HepG2 (cell line): ENCODE measurements around the gene FKBP5. TPM values are rescaled to one million over a fixed set of nuclear protein-coding genes. Genes with fewer than 3 reads are reported as not detected.
A peak's percentile ranks its signal among the peaks of the same experiment; 100 is the strongest.

Experiments
- MAF1 ChIP-seq: sonication (generic); formaldehyde crosslinking; IDR thresholded peaks from 2 replicates; pipeline ENCODE4 v1.5.0; 2020; ENCODE audit warnings: missing genetic modification reagents, borderline replicate concordance
- ZNF10 ChIP-seq: sonication (generic); formaldehyde crosslinking; IDR thresholded peaks from 2 replicates; pipeline ENCODE4 v1.4.0; 2020; ENCODE audit warnings: mild to moderate bottlenecking, low read depth, missing genetic modification reagents, borderline replicate concordance
- ZNF282 ChIP-seq: fragments of 450-650 bp; IDR thresholded peaks from 2 replicates; pipeline ENCODE4 v1.6.1; 2018; ENCODE audit not compliant: partially characterized antibody
- ZNF343 ChIP-seq: sonication (generic); formaldehyde crosslinking; IDR thresholded peaks from 2 replicates; pipeline ENCODE4 v1.4.0; 2020; ENCODE audit warnings: mild to moderate bottlenecking, missing genetic modification reagents
- ZNF577 ChIP-seq: sonication (generic); formaldehyde crosslinking; IDR thresholded peaks from 2 replicates; pipeline ENCODE4 v1.4.0; 2020; ENCODE audit warnings: mild to moderate bottlenecking, low read depth, missing genetic modification reagents, borderline replicate concordance
- polyA plus RNA-seq, 8 experiments: library from polyadenylated mRNA; depleted of rRNA in 3 of 8; stranded (reverse) in 7 of 8; unstranded in 1 of 8; fragments of >200 nt; fragmentation: Illumina TruSeq in 4 of 8; extraction: Trizol in 4 of 8; gene quantifications; 2 replicates each; pipeline versions ENCODE4 v1.2.1 to v1.2.3, GENCODE V29; 2011 to 2016; ENCODE audit warnings: low read depth in 4 of 8, missing spikeins in 1 of 8, mixed read lengths in 1 of 8; ENCODE audit not compliant: insufficient read depth in 1 of 8
- total RNA-seq, 5 experiments: library from RNA; depleted of rRNA; stranded (reverse); fragments of >200 nt; fragmentation: Illumina TruSeq; extraction: Trizol; gene quantifications; 2 replicates each; pipeline ENCODE4 v1.2.3, GENCODE V29; 2016; ENCODE audit warnings: low read depth in 1 of 5
- TF ChIP-seq, protein P1 (sequence below): sonication (generic); formaldehyde crosslinking; IDR thresholded peaks from 2 replicates; pipeline ENCODE4 v1.4.0; 2020; ENCODE audit warnings: missing genetic modification reagents, mild to moderate bottlenecking, borderline replicate concordance
- TF ChIP-seq, protein P2 (sequence below), 2 experiments: fragments of 450-650 bp in 1 of 2; sonication (generic) in 1 of 2; formaldehyde crosslinking; IDR thresholded peaks; 2 replicates each; pipeline versions ENCODE4 v1.5.0 to v1.8.0; 2020 to 2022; ENCODE audit warnings: mild to moderate bottlenecking in 1 of 2, missing genetic modification reagents in 1 of 2
- TF ChIP-seq, protein P3 (sequence below): IDR thresholded peaks from 2 replicates; pipeline ENCODE4 v1.4.0; 2020; ENCODE audit warnings: mild to moderate bottlenecking, missing genetic modification reagents

The FKBP5 gene
- total and polyA plus RNA-seq, 2 of the 13 experiments (the other 11 are each of a cell fraction or from before 2014, with no cell fraction given), result 8.0 to 17.4 TPM

DNA sequence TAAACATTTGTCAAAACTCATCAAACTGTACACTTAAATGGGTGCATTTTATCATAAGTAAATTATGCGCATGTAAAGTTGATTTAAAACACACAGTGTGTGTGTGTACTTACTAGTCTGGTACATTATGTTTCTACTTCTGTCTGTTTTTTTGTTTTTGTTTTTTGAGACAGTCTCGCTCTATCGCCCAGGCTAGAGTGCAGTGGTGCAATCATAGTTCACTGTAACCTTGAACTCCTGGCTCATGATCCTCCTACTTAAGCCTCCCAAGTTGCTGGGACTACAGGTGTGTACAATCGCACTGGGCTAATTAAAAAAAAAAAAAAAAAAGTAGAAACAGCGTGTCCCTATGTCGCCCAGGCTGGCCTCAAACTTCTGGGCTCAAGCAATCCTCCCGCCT is 23.0 kb upstream of the FKBP5 start (continued):
- TF ChIP-seq ZNF10 (CRISPR knock-in tag) (no peak), ZNF343 (CRISPR knock-in tag) (no peak), MAF1 (CRISPR knock-in tag) (no peak), ZNF282 (no peak), ZNF577 (no peak)
- TF ChIP-seq, protein P1, sequence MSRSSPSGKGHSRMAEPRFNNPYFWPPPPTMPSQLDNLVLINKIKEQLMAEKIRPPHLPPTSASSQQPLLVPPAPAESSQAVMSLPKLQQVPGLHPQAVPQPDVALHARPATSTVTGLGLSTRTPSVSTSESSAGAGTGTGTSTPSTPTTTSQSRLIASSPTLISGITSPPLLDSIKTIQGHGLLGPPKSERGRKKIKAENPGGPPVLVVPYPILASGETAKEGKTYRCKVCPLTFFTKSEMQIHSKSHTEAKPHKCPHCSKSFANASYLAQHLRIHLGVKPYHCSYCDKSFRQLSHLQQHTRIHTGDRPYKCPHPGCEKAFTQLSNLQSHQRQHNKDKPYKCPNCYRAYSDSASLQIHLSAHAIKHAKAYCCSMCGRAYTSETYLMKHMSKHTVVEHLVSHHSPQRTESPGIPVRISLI, result peak; percentile 69; the same call in 1 of the 2 replicates
- TF ChIP-seq, protein P2, sequence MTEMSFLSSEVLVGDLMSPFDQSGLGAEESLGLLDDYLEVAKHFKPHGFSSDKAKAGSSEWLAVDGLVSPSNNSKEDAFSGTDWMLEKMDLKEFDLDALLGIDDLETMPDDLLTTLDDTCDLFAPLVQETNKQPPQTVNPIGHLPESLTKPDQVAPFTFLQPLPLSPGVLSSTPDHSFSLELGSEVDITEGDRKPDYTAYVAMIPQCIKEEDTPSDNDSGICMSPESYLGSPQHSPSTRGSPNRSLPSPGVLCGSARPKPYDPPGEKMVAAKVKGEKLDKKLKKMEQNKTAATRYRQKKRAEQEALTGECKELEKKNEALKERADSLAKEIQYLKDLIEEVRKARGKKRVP (CRISPR knock-in tag; IDR thresholded peaks at IDR 0.05), result no peak
- TF ChIP-seq, protein P3, sequence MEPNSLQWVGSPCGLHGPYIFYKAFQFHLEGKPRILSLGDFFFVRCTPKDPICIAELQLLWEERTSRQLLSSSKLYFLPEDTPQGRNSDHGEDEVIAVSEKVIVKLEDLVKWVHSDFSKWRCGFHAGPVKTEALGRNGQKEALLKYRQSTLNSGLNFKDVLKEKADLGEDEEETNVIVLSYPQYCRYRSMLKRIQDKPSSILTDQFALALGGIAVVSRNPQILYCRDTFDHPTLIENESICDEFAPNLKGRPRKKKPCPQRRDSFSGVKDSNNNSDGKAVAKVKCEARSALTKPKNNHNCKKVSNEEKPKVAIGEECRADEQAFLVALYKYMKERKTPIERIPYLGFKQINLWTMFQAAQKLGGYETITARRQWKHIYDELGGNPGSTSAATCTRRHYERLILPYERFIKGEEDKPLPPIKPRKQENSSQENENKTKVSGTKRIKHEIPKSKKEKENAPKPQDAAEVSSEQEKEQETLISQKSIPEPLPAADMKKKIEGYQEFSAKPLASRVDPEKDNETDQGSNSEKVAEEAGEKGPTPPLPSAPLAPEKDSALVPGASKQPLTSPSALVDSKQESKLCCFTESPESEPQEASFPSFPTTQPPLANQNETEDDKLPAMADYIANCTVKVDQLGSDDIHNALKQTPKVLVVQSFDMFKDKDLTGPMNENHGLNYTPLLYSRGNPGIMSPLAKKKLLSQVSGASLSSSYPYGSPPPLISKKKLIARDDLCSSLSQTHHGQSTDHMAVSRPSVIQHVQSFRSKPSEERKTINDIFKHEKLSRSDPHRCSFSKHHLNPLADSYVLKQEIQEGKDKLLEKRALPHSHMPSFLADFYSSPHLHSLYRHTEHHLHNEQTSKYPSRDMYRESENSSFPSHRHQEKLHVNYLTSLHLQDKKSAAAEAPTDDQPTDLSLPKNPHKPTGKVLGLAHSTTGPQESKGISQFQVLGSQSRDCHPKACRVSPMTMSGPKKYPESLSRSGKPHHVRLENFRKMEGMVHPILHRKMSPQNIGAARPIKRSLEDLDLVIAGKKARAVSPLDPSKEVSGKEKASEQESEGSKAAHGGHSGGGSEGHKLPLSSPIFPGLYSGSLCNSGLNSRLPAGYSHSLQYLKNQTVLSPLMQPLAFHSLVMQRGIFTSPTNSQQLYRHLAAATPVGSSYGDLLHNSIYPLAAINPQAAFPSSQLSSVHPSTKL (CRISPR knock-in tag), result 0 out of 2 replicates have a peak, but pooled peaks have one; percentile 40
